Natural killer cell (primary cell): ENCODE data around the gene APBA1. TPM values are rescaled to one million over a fixed set of nuclear protein-coding genes. Genes with fewer than 3 reads are reported as not detected.

Experiments used
- total RNA-seq, 4 donors: library from RNA; stranded (reverse); fragments of 120-200 nt in 1 of 4; gene quantifications; one replicate each; pipeline versions ENCODE4 v1.2.3 to v1.2.4, GENCODE V29; 2013 to 2022

APBA1 gene
- total RNA-seq, 3 donors from 2014 or later (not counting 1 experiment from before 2014, with no cell fraction given), result 0.11 to 0.31 (median 0.13) TPM

Other genes starting within 250 kb of the APBA1 start
- gene PTAR1, start 87.6 kb upstream of the APBA1 start, total RNA-seq, result 10 to 100 TPM; 76.4 to 87.9 (median 85.6) TPM
- gene CFAP95, start 148.4 kb upstream of the APBA1 start, total RNA-seq, result not detected